ENCODE data around the gene IMP4.

DNA sequence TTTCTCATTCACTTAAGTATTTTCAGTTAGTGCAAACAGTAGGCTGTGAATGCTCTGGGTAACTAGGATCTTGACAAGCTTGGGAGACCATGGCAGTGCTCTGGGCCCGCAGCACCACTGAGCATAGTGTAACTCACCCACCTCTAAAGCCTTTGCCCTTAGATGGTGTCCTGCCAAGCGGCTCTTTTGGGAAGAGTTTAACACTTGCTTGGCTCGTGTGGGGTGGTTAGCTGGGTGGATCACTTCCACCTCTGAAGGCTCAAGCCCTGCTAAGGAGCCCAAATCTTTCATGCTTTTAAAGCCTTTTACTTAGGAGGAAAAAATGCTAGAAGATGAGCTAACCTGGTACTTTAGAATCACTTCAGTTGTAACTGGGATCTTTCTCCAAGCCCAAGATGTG lies 47.1 kb downstream of the IMP4 start:
- TF ChIP-seq GATA2 (IDR thresholded peaks at IDR 0.05; ENCODE audit: low read depth, low read length) (no peak), GATA3 (IDR thresholded peaks at IDR 0.05; ENCODE audit: low read depth, low read length) (no peak)
